Astrocyte of the cerebellum (primary cell): ENCODE data around the gene UTS2R.

Source experiments
- DNase-seq: peaks from one replicate; pipeline ENCODE4 v3.0.0-alpha.2; 2011; ENCODE audit warnings: low read depth
- H3K4me3 ChIP-seq: 2 replicates; pipeline ENCODE4 v1.5.1; 2011; ENCODE audit warnings: mild to moderate bottlenecking, low read depth, low read length, moderate library complexity
- in situ Hi-C: cut with HindIII; loops from 2 replicates; pipeline ENCODE4 v1.10.0; 2017; ENCODE audit warnings: low sequenced_read_pairs
- TF ChIP-seq, protein P1 (sequence below): IDR thresholded peaks from 2 replicates; pipeline ENCODE4 v1.5.1; 2012; ENCODE audit warnings: low read length, low read depth, moderate library complexity, mild to moderate bottlenecking; ENCODE audit errors: missing control alignments

Gene UTS2R

DNA sequence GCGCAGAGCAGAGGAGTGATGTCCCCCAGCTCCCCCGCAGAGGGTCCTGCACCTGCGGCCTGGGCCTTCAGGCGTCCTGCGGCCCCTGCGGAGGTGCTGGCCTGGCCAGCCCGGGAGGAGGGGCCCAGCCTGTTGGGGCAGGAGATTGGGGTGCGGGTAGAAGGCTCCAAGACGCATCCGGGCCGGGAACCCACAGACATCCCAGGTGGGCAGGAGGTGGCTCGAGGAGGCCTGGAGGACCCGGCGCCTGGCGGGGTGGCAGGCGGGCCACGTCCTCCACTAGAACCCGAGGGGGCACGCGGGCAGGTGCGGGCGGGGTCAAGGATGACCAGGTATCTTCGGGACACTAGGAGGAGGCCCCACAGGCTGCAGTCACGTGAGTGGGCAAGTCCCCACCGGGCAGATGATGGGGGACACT lies 37.4 kb upstream of the UTS2R start:
- TF ChIP-seq, protein P1, sequence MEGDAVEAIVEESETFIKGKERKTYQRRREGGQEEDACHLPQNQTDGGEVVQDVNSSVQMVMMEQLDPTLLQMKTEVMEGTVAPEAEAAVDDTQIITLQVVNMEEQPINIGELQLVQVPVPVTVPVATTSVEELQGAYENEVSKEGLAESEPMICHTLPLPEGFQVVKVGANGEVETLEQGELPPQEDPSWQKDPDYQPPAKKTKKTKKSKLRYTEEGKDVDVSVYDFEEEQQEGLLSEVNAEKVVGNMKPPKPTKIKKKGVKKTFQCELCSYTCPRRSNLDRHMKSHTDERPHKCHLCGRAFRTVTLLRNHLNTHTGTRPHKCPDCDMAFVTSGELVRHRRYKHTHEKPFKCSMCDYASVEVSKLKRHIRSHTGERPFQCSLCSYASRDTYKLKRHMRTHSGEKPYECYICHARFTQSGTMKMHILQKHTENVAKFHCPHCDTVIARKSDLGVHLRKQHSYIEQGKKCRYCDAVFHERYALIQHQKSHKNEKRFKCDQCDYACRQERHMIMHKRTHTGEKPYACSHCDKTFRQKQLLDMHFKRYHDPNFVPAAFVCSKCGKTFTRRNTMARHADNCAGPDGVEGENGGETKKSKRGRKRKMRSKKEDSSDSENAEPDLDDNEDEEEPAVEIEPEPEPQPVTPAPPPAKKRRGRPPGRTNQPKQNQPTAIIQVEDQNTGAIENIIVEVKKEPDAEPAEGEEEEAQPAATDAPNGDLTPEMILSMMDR = no peak
- in situ Hi-C loops = no loop called here
- no peak for DNase-seq
- peak overlapping the region; percentile 44 for H3K4me3 ChIP-seq

DNA sequence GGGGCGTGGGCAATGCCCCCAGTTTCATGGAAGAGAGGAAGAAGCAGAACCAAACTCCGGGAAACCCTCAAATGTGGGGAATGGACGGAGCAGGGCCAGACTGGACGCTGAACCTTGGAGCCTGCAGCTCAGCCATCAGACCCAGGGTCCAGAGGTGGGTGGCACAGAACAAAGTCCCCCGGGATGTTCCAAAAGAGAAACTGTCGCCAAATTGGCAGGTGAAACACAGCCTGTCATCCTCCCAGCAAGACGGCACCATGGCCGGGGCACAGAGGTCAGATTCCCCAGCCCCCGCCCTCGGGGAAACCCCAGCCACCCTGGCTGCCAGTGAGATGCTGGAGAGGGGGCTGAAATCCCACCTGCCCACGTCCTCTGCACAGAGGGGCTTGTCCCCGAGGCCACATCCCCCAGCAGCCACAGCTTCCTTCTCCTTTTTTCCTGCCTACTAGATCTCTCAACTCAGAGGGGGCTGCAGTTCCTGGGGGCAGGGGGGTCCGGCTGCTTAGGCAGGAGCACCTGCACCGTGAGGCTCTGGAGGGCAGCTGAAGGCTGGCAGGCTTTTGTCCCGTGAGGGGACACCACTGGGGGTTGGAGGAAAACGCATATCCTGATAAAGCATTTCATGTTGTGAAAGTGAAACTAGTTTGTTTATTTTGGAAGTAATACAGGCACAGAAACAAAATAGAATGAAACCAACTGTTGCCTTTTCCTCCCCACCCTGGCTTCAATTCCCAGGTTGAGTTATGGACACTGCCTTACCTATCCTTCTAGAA lies 36.8 kb upstream of the UTS2R start:
- no peak overlapping the region for H3K4me3 ChIP-seq
- in situ Hi-C loops = no loop called here
- DNase-seq = no peak
- TF ChIP-seq, protein P1 = no peak

DNA sequence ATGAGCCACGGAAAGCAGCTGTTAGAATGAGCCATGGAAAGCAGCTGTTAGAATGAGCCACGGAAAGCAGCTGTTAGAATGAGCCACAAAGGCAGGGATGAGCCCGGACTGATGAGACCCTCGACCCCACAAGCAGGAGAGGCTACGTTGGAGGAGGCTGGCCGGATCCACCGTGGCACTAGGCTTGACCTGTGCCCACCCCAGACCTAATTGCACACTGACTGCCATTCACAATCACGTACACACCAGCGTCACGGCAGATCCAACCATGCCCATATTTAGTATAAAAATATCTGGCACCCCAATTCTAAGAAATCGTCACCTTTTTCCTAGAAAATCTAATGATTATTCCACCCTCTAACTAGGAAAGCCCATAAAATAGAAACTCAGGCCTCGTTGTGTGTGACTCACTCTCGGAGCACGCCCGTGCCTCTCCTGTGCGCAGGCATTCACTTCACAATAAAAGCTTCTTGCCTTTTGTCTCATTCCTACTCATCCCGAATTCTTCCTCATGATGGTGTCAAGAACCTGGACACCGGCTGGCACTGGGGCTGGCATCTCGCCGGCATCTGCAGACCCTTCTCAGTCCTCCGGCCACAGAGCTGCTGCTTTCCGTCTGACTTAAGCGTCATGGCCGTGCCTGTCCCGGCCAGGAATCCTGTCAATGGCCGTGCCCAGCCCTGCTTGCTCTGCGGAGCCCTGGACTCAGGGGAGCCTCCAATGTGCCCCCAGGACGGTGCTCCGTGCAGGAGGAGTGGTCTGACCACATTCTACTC lies 32.5 kb upstream of the UTS2R start:
- in situ Hi-C loops = no loop called here
- peak; percentile 35 for DNase-seq
- H3K4me3 ChIP-seq = peak overlapping the region; percentile 2
- TF ChIP-seq, protein P1 = no peak

DNA sequence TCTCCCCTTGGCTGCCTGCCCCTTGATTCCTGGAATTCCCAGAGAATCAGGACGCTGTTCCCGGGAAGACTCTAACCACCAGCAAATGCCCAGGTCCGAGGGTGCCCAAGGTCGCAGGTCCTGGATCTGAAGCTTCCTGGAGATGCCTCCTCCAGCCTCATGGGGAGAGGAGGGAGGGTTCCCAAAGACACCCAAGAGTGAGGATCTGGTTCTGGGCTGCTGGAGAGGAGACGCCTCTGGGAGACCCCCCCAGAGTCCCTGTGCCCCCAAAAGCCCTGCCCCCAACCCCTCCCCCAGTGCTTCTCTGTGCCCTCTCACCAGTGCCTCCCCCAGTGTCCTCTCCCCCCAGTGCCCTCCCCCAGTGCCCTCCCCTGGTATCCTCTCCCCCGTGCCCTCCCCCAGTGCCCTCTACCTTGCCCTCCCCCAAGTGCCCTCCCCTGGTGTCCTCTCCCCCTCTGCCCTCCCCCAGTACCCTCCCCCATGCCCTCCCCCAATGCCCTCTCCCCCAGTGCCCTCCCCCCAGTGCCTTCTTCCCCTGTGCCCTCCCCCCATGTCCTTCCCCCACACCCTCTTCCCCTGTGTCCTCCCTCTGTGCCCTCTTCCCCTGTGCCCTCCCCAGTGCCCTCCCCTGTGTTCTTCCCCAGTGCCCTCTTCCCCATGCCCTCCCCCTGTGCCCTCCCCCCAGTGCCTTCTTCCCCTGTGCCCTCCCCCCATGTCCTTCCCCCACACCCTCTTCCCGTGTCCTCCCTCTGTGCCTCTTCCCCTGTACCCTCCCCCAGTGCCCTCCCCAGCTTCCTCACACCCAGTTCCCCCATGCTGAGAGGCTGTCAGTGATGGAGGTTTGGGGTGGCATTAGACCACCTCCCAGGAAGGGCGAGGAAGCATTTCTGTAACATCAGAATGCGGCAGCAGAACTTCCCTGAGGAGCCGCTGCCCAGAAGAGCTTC lies 31.7 kb upstream of the UTS2R start:
- peak overlapping the region; percentile 2 for H3K4me3 ChIP-seq
- DNase-seq = no peak
- TF ChIP-seq, protein P1 = no peak
- in situ Hi-C loops = loop anchor here (10.0 kb wide), 1 partner anchor 75 kb away; the partner anchor contains the start of genes HEXD and OGFOD3

DNA sequence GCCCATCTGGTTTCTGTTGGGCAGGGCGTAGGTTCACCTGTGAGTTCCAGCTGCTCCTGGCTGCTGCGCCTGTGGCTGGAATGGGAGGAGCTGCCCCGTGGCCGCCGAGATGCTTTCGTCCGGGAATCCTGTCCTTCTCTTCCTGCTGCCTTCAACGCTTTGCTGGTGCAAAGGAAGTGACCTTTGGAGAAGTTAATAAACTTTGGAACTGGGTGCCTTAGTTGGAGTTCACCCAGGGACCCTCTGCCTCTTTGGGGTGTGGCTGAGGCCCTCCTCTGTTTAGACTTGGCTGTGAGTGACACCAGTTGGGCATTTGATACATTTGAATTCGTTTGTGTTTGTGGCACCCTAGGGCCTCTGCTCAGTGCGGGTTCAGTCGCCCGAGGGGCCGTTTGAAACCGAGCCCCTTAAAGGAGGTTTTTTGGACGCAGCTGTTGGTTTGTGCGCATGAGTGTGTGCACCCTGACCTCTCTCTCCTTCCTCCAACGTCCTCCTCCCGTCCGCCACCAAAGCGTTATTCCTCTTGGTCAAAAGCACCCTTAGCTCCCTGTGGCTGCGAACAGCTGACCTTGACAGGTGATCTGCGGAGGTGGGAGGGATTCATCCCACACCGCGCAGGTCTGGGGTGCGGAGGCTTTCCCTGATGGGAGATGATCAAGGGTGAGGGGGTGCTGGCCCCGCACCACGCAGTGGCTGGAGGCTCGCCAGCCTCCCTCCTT lies 29.0 kb upstream of the UTS2R start:
- in situ Hi-C loops = loop anchor here (10.0 kb wide), 1 partner anchor 72 kb away; the partner anchor contains the start of genes HEXD and OGFOD3
- H3K4me3 ChIP-seq = no peak overlapping the region
- TF ChIP-seq, protein P1 = no peak
- no peak for DNase-seq
